Measurements from ENCODE around the gene SH3PXD2B.

Gene SH3PXD2B

GRCh38 chr5:172454358-172455086, at the start of gene SH3PXD2B:
Gene SH3PXD2B (minus strand): TSS chr5:172454525. CDS start chr5:172454352, 173 bp downstream.
- DNase-seq (ENCODE audit: low read depth), result peak; percentile 79
- Histone ChIP-seq H3K4me3 (ENCODE audit: low read length) (peak within 1 kb of the TSS; percentile 96), H3K36me3 (ENCODE audit: control insufficient read depth, insufficient read depth, low read length, severe bottlenecking) (no peaks in the 10 kb centered on the region), H3K9me3 (ENCODE audit: control insufficient read depth, low read length) (no peaks in the 10 kb centered on the region), H3K9ac (ENCODE audit: low read length) (peak within 1 kb of the TSS; percentile 99), H3K27me3 (replicated peaks; ENCODE audit: control insufficient read depth, insufficient read depth, low read length) (no peaks in the 10 kb centered on the region), H3K4me1 (ENCODE audit: control insufficient read depth, insufficient read depth, low read length) (peaks cover 37% of the 10 kb centered on the region)

GRCh38 chr5:172502969-172503368, 48.6 kb upstream of the SH3PXD2B start:
- no peak for DNase-seq (ENCODE audit: low read depth)
- Histone ChIP-seq H3K9ac (ENCODE audit: low read length) (no peak overlapping the region), H3K36me3 (ENCODE audit: control insufficient read depth, insufficient read depth, low read length, severe bottlenecking) (no peaks in the 10 kb centered on the region), H3K4me1 (ENCODE audit: control insufficient read depth, insufficient read depth, low read length) (no peaks in the 10 kb centered on the region), H3K9me3 (ENCODE audit: control insufficient read depth, low read length) (no peaks in the 10 kb centered on the region), H3K4me3 (ENCODE audit: low read length) (no peak overlapping the region), H3K27me3 (replicated peaks; ENCODE audit: control insufficient read depth, insufficient read depth, low read length) (peaks cover 28% of the 10 kb centered on the region)

DNA sequence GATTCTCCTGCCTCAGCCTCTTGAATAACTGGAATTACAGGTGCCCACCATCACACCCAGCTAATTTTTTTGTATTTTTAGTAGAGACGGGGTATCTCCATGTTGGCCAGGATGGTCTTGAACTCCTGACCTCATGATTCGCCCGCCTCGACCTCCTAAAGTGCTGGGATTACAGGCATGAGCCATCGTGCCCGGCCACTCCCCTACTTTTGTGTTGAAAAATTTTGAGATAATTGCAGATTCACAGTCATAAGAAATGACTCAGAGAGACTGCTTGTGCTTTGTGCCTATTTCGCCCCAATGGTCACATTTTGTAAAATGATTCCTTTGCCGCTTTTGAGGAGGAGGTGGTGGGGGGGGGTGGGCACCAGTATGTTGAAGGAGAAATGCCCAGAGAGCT, 48.1 kb upstream of the SH3PXD2B start:
- H3K27me3 ChIP-seq (replicated peaks; ENCODE audit: control insufficient read depth, insufficient read depth, low read length), result peaks cover 27% of the 10 kb centered on the region
- DNase-seq (ENCODE audit: low read depth), result no peak
- no peaks in the 10 kb centered on the region for H3K36me3 ChIP-seq (ENCODE audit: control insufficient read depth, insufficient read depth, low read length, severe bottlenecking)
- H3K4me3 ChIP-seq (ENCODE audit: low read length), result no peak overlapping the region
- no peak overlapping the region for H3K9ac ChIP-seq (ENCODE audit: low read length)
- no peaks in the 10 kb centered on the region for H3K4me1 ChIP-seq (ENCODE audit: control insufficient read depth, insufficient read depth, low read length)
- no peaks in the 10 kb centered on the region for H3K9me3 ChIP-seq (ENCODE audit: control insufficient read depth, low read length)

GRCh38 chr5:172501708-172502320, 47.5 kb upstream of the SH3PXD2B start:
- Histone ChIP-seq H3K4me3 (ENCODE audit: low read length) (no peak overlapping the region), H3K9ac (ENCODE audit: low read length) (no peak overlapping the region), H3K4me1 (ENCODE audit: control insufficient read depth, insufficient read depth, low read length) (peaks cover under 1% of the 10 kb centered on the region), H3K9me3 (ENCODE audit: control insufficient read depth, low read length) (no peaks in the 10 kb centered on the region), H3K27me3 (replicated peaks; ENCODE audit: control insufficient read depth, insufficient read depth, low read length) (peaks cover 27% of the 10 kb centered on the region), H3K36me3 (ENCODE audit: control insufficient read depth, insufficient read depth, low read length, severe bottlenecking) (no peaks in the 10 kb centered on the region)
- DNase-seq (ENCODE audit: low read depth), result no peak

DNA sequence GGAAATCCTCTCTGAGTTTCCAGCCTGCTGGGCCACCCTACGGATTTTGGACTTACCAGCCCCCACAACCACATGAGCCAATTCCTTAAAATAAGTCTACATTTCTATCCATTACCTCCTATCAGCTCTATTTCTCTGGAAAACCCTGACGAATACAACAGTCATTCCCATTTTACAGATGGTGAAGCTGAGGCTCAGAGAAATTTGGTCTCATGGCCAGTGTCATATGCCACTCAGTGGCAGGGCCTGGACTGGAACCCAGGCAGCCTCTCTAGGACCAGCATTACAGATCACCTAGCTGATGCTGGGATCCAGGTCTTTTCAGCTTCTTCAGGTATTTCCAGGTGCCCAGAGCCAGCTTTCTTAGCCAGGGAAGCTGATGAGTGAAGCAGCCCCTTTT, 45.0 kb upstream of the SH3PXD2B start:
- Histone ChIP-seq H3K36me3 (ENCODE audit: control insufficient read depth, insufficient read depth, low read length, severe bottlenecking) (no peaks in the 10 kb centered on the region), H3K4me1 (ENCODE audit: control insufficient read depth, insufficient read depth, low read length) (peaks cover 3% of the 10 kb centered on the region), H3K9me3 (ENCODE audit: control insufficient read depth, low read length) (no peaks in the 10 kb centered on the region), H3K27me3 (replicated peaks; ENCODE audit: control insufficient read depth, insufficient read depth, low read length) (peaks cover 24% of the 10 kb centered on the region), H3K4me3 (ENCODE audit: low read length) (no peak overlapping the region), H3K9ac (ENCODE audit: low read length) (no peak overlapping the region)
- no peak for DNase-seq (ENCODE audit: low read depth)

- no peak overlapping the region for H3K4me3 ChIP-seq (ENCODE audit: low read length)
- no peaks in the 10 kb centered on the region for H3K9me3 ChIP-seq (ENCODE audit: control insufficient read depth, low read length)
- no peak overlapping the region for H3K9ac ChIP-seq (ENCODE audit: low read length)
- H3K27me3 ChIP-seq (replicated peaks; ENCODE audit: control insufficient read depth, insufficient read depth, low read length), result peaks cover 29% of the 10 kb centered on the region
- DNase-seq (ENCODE audit: low read depth), result no peak
- H3K36me3 ChIP-seq (ENCODE audit: control insufficient read depth, insufficient read depth, low read length, severe bottlenecking), result no peaks in the 10 kb centered on the region
- peaks cover 3% of the 10 kb centered on the region for H3K4me1 ChIP-seq (ENCODE audit: control insufficient read depth, insufficient read depth, low read length)
Measured at GRCh38 chr5:172498431-172499129, 44.3 kb upstream of the SH3PXD2B start.

GRCh38 chr5:172497591-172498255, 43.4 kb upstream of the SH3PXD2B start:
- Histone ChIP-seq H3K4me1 (ENCODE audit: control insufficient read depth, insufficient read depth, low read length) (peaks cover 3% of the 10 kb centered on the region), H3K9ac (ENCODE audit: low read length) (no peak overlapping the region), H3K4me3 (ENCODE audit: low read length) (no peak overlapping the region), H3K27me3 (replicated peaks; ENCODE audit: control insufficient read depth, insufficient read depth, low read length) (peaks cover 33% of the 10 kb centered on the region), H3K36me3 (ENCODE audit: control insufficient read depth, insufficient read depth, low read length, severe bottlenecking) (no peaks in the 10 kb centered on the region), H3K9me3 (ENCODE audit: control insufficient read depth, low read length) (no peaks in the 10 kb centered on the region)
- DNase-seq (ENCODE audit: low read depth), result no peak

DNA sequence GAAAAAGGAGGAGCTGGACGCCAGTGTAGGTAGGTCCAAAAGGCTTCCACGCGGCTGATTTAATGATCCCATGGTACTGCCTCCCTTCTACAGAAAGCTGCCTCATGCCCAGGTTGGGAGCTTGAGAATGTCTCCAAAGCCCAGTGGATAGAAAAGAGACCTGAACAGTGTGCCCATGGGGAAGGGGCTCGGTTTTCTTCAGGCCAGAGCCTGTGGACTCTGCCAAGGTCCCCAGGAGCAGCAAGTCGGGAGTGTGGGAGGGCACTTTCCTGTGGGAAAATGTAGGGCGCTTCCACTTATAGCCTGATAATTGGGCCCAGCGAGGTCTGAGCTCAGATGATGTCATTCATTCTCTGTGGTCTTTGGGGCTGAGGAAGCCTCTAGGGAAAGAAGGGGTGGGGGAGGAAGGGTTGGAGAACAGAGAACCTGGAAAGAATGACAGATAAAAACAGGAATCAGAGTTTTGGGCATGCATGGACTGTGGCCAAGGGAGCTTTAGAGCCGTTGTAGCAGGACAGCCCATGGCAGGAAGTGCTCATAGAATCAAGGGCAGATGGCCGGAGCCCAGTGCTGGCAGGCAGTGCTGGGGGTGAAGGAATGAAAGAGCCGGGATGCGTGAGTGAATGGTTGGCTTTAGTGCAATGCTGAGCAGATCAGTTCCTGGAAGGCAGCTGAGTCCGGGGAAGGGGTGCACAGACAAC, 42.5 kb upstream of the SH3PXD2B start:
- no peak overlapping the region for H3K9ac ChIP-seq (ENCODE audit: low read length)
- H3K27me3 ChIP-seq (replicated peaks; ENCODE audit: control insufficient read depth, insufficient read depth, low read length), result peaks cover 38% of the 10 kb centered on the region
- peaks cover 3% of the 10 kb centered on the region for H3K4me1 ChIP-seq (ENCODE audit: control insufficient read depth, insufficient read depth, low read length)
- no peaks in the 10 kb centered on the region for H3K9me3 ChIP-seq (ENCODE audit: control insufficient read depth, low read length)
- peak; percentile 33 for DNase-seq (ENCODE audit: low read depth)
- H3K36me3 ChIP-seq (ENCODE audit: control insufficient read depth, insufficient read depth, low read length, severe bottlenecking), result no peaks in the 10 kb centered on the region
- no peak overlapping the region for H3K4me3 ChIP-seq (ENCODE audit: low read length)

GRCh38 chr5:172494630-172495505, 40.5 kb upstream of the SH3PXD2B start:
- H3K36me3 ChIP-seq (ENCODE audit: control insufficient read depth, insufficient read depth, low read length, severe bottlenecking), result no peaks in the 10 kb centered on the region
- H3K9me3 ChIP-seq (ENCODE audit: control insufficient read depth, low read length), result no peaks in the 10 kb centered on the region
- H3K4me3 ChIP-seq (ENCODE audit: low read length), result no peak overlapping the region
- H3K4me1 ChIP-seq (ENCODE audit: control insufficient read depth, insufficient read depth, low read length), result peaks cover 3% of the 10 kb centered on the region
- no peak overlapping the region for H3K9ac ChIP-seq (ENCODE audit: low read length)
- H3K27me3 ChIP-seq (replicated peaks; ENCODE audit: control insufficient read depth, insufficient read depth, low read length), result peaks cover 34% of the 10 kb centered on the region
- DNase-seq (ENCODE audit: low read depth), result no peak

DNA sequence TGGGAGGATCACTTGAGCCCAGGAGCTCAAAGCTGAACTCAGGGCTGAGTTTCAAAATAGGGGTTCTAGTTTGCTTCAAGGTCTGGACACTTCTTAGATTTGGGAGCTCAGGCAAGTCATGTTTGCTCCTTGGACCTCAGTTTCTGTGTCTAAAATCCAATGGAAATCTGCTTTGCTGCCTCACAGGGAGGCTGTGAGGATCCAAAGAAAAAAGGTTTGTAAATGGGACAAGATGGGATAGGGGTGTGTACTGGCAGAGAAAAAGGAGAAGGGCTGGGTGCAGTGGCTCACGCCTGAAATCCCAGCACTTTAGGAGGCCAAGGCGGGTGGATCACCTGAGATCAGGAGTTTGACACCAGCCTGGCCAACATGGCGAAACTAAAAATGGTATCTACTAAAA, 39.6 kb upstream of the SH3PXD2B start:
- no peaks in the 10 kb centered on the region for H3K36me3 ChIP-seq (ENCODE audit: control insufficient read depth, insufficient read depth, low read length, severe bottlenecking)
- H3K9me3 ChIP-seq (ENCODE audit: control insufficient read depth, low read length), result no peaks in the 10 kb centered on the region
- peaks cover 3% of the 10 kb centered on the region for H3K4me1 ChIP-seq (ENCODE audit: control insufficient read depth, insufficient read depth, low read length)
- no peak for DNase-seq (ENCODE audit: low read depth)
- peaks cover 36% of the 10 kb centered on the region for H3K27me3 ChIP-seq (replicated peaks; ENCODE audit: control insufficient read depth, insufficient read depth, low read length)
- no peak overlapping the region for H3K4me3 ChIP-seq (ENCODE audit: low read length)
- no peak overlapping the region for H3K9ac ChIP-seq (ENCODE audit: low read length)

Data from adipocyte (in vitro differentiated cells).